Measurements from ENCODE around the gene LMOD1. TPM values are rescaled to one million over a fixed set of nuclear protein-coding genes. Genes with fewer than 3 reads are reported as not detected.

LMOD1 gene
- polyA plus RNA-seq, 3 donors: not detected

DNA sequence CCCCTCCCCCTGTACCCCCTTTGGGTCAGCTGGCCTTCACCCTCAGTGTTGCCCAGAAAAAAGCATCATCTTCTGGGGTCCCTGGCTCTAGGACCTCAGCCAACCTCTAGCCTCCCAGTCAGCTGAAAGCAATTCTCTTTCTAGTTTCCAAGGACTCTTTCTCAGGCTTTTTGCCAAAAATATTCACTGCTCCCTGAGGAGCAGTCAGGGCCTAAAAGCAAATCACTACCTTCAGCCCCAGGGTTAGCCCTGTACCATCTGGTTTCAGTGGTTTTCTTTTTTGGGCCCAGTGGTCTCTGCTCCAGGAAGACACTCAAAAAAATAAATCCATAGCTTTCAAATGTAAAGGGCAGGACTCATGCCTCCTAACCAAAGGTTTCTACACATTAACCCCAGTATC is 3.1 kb upstream of the LMOD1 start:
- H3K9me3 ChIP-seq (replicated peaks in 1 of 2; ENCODE audit: control insufficient read depth in 1 of 2, insufficient read depth in 1 of 2, low read length in 2 of 2): peaks cover 0 to 8% of the 10 kb centered on the region in 2 donors
- no peak overlapping the region for H3K27ac ChIP-seq (ENCODE audit: low read depth in 1 of 2, low read length in 2 of 2)
- no peak overlapping the region for H3K4me3 Mint-ChIP-seq
- H3K79me2 ChIP-seq (ENCODE audit: insufficient read depth, low read length): no peaks in the 10 kb centered on the region
- H3K27me3 ChIP-seq (ENCODE audit: control insufficient read depth in 2 of 2, insufficient read depth in 2 of 2, low read length in 2 of 2): peaks cover 31 to 41% of the 10 kb centered on the region in 2 donors
- H4K20me1 ChIP-seq (ENCODE audit: insufficient read depth, low read length): no peaks in the 10 kb centered on the region
- no peak overlapping the region for H3K9ac ChIP-seq (ENCODE audit: insufficient read depth, low read length, poor library complexity, severe bottlenecking)
- peaks cover 0 to 11% of the 10 kb centered on the region in 2 donors for H3K4me1 ChIP-seq (ENCODE audit: control insufficient read depth in 1 of 2, insufficient read depth in 2 of 2, low read length in 2 of 2)
- H3K27me3 Mint-ChIP-seq (ENCODE audit: low read depth in 3 of 3): peaks cover 35 to 42% (median 41%) of the 10 kb centered on the region in 3 donors
- H3K9me3 Mint-ChIP-seq: peaks cover 0 to 17% (median 2%) of the 10 kb centered on the region in 7 donors
- H3K4me3 ChIP-seq (replicated peaks in 1 of 3; ENCODE audit: low read depth in 2 of 3, low read length in 3 of 3): no peak overlapping the region
- no peaks in the 10 kb centered on the region for H3K36me3 Mint-ChIP-seq
- DNase-seq: no peak
- intact Hi-C loops (cut with micrococcal nuclease): no loop called here
- H3K36me3 ChIP-seq (replicated peaks in 1 of 2; ENCODE audit: control insufficient read depth in 1 of 2, insufficient read depth in 2 of 2, low read length in 2 of 2): no peaks in the 10 kb centered on the region
- no peak overlapping the region for H2AFZ ChIP-seq (ENCODE audit: insufficient read depth, low read depth, low read length, poor library complexity, severe bottlenecking)
- TF ChIP-seq, protein P1, sequence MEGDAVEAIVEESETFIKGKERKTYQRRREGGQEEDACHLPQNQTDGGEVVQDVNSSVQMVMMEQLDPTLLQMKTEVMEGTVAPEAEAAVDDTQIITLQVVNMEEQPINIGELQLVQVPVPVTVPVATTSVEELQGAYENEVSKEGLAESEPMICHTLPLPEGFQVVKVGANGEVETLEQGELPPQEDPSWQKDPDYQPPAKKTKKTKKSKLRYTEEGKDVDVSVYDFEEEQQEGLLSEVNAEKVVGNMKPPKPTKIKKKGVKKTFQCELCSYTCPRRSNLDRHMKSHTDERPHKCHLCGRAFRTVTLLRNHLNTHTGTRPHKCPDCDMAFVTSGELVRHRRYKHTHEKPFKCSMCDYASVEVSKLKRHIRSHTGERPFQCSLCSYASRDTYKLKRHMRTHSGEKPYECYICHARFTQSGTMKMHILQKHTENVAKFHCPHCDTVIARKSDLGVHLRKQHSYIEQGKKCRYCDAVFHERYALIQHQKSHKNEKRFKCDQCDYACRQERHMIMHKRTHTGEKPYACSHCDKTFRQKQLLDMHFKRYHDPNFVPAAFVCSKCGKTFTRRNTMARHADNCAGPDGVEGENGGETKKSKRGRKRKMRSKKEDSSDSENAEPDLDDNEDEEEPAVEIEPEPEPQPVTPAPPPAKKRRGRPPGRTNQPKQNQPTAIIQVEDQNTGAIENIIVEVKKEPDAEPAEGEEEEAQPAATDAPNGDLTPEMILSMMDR (IDR thresholded peaks at IDR 0.05): no peak
- no peak overlapping the region for H3K27ac Mint-ChIP-seq
- peaks cover 17% of the 10 kb centered on the region for H3K4me1 Mint-ChIP-seq
- H3K4me2 ChIP-seq (replicated peaks; ENCODE audit: extremely low read depth, low read length, poor library complexity, severe bottlenecking): no peak overlapping the region

DNA sequence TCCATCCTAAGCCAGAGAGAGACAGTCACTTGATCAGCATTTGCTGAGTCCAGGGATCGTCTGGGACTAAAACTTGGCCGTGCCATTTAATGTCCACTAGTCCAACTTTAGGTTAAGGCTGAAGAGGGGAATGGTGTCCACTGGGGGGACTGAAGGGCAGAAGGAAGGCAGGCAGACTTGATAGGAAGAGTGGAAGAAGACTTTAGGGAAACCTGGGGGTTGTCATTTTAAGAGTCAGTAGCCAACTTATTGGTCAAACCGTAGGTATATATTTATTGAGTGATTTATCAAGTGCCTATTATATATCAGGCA is 1.3 kb upstream of the LMOD1 start:
- peaks cover 40 to 48% (median 46%) of the 10 kb centered on the region in 3 donors for H3K27me3 Mint-ChIP-seq (ENCODE audit: low read depth in 3 of 3)

More for the DNA sequence above, 1.3 kb upstream of the LMOD1 start:
- WGBS (ENCODE audit: insufficient coverage): no CpG with 5 or more reads among the region's 3 CpGs
- no peak for DNase-seq
- Histone ChIP-seq H3K9me3 (replicated peaks in 1 of 2; ENCODE audit: control insufficient read depth in 1 of 2, insufficient read depth in 1 of 2, low read length in 2 of 2) (peaks cover 0 to 8% of the 10 kb centered on the region in 2 donors), H3K27ac (ENCODE audit: low read depth in 1 of 2, low read length in 2 of 2) (no peak overlapping the region), H3K27me3 (ENCODE audit: control insufficient read depth in 2 of 2, insufficient read depth in 2 of 2, low read length in 2 of 2) (peaks cover 33 to 45% of the 10 kb centered on the region in 2 donors), H3K79me2 (ENCODE audit: insufficient read depth, low read length) (no peaks in the 10 kb centered on the region), H3K36me3 (replicated peaks in 1 of 2; ENCODE audit: control insufficient read depth in 1 of 2, insufficient read depth in 2 of 2, low read length in 2 of 2) (no peaks in the 10 kb centered on the region), H3K4me1 (ENCODE audit: control insufficient read depth in 1 of 2, insufficient read depth in 2 of 2, low read length in 2 of 2) (peaks cover 0 to 9% of the 10 kb centered on the region in 2 donors), H4K20me1 (ENCODE audit: insufficient read depth, low read length) (no peaks in the 10 kb centered on the region), H3K9ac (ENCODE audit: insufficient read depth, low read length, poor library complexity, severe bottlenecking) (no peak overlapping the region), H3K4me3 (replicated peaks in 1 of 3; ENCODE audit: low read depth in 2 of 3, low read length in 3 of 3) (no peak overlapping the region), H3K4me2 (replicated peaks; ENCODE audit: extremely low read depth, low read length, poor library complexity, severe bottlenecking) (no peak overlapping the region), H2AFZ (ENCODE audit: insufficient read depth, low read depth, low read length, poor library complexity, severe bottlenecking) (no peak overlapping the region)
- Mint-ChIP-seq H3K27ac (no peak overlapping the region), H3K36me3 (no peaks in the 10 kb centered on the region), H3K4me1 (peaks cover 14% of the 10 kb centered on the region), H3K4me3 (peak overlapping the region in 1 of 2 donors; percentile 89), H3K9me3 (peaks cover 0 to 14% (median 2%) of the 10 kb centered on the region in 7 donors)
- intact Hi-C loops (cut with micrococcal nuclease): no loop called here
- TF ChIP-seq, protein P1 (IDR thresholded peaks at IDR 0.05): no peak

Measured in CD14-positive monocyte (primary cell).